Trophoblast cell (in vitro differentiated cells and primary cell): ENCODE results near the gene MAEA.

Source experiments
- DNase-seq, 2 donors: peaks; one replicate each; pipeline ENCODE4 v3.0.0-alpha.2; 2016
- H2AFZ ChIP-seq: 2 replicates; pipeline ENCODE4 v1.6.1; 2013; ENCODE audit warnings: low read length, moderate library complexity, mild to moderate bottlenecking; ENCODE audit not compliant: insufficient read depth, poor library complexity
- H2AK5ac ChIP-seq: 2 replicates; pipeline ENCODE4 v1.6.1; 2013; ENCODE audit warnings: mild to moderate bottlenecking, low read length
- H2BK120ac ChIP-seq: 2 replicates; pipeline ENCODE4 v1.6.1; 2013; ENCODE audit warnings: low read length, mild to moderate bottlenecking, moderate library complexity; ENCODE audit not compliant: insufficient read depth, poor library complexity
- H2BK12ac ChIP-seq: 2 replicates; pipeline ENCODE4 v1.6.1; 2013; ENCODE audit warnings: mild to moderate bottlenecking, low read length, moderate library complexity
- H2BK5ac ChIP-seq: 2 replicates; pipeline ENCODE4 v1.6.1; 2013; ENCODE audit warnings: low read length, low read depth, moderate library complexity, mild to moderate bottlenecking; ENCODE audit not compliant: poor library complexity
- H3K14ac ChIP-seq: 2 replicates; pipeline ENCODE4 v1.6.1; 2013; ENCODE audit warnings: mild to moderate bottlenecking, low read length
- H3K18ac ChIP-seq: 2 replicates; pipeline ENCODE4 v1.6.1; 2013; ENCODE audit warnings: mild to moderate bottlenecking, low read length
- H3K23ac ChIP-seq: 2 replicates; pipeline ENCODE4 v1.6.1; 2013; ENCODE audit warnings: low read length
- H3K27ac ChIP-seq: 2 replicates; pipeline ENCODE4 v1.5.1; 2013; ENCODE audit warnings: low read depth, mild to moderate bottlenecking, inconsistent platforms, low read length, moderate library complexity
- H3K27me3 ChIP-seq: 2 replicates; pipeline ENCODE4 v1.6.1; 2013; ENCODE audit warnings: inconsistent platforms, mild to moderate bottlenecking, low read length, moderate library complexity; ENCODE audit not compliant: insufficient read depth
- H3K36me3 ChIP-seq, 2 experiments: 1 replicate in 1 of 2; 2 replicates in 1 of 2; pipeline ENCODE4 v1.6.1; 2013; ENCODE audit warnings: low read length in 2 of 2, mild to moderate bottlenecking in 2 of 2, moderate library complexity in 1 of 2; ENCODE audit not compliant: insufficient read depth in 2 of 2, control insufficient read depth in 1 of 2
- H3K4ac ChIP-seq: 2 replicates; pipeline ENCODE4 v1.6.1; 2013; ENCODE audit warnings: low read depth, mild to moderate bottlenecking, low read length, moderate library complexity
- H3K4me1 ChIP-seq, 2 experiments: 1 replicate in 1 of 2; 2 replicates in 1 of 2; pipeline ENCODE4 v1.6.1; 2013; ENCODE audit warnings: low read length in 2 of 2, mild to moderate bottlenecking in 2 of 2, moderate library complexity in 1 of 2; ENCODE audit not compliant: insufficient read depth in 2 of 2, control insufficient read depth in 1 of 2
- H3K4me2 ChIP-seq: 2 replicates; pipeline ENCODE4 v1.6.1; 2013; ENCODE audit warnings: inconsistent platforms, mild to moderate bottlenecking, low read length, moderate library complexity
- H3K4me3 ChIP-seq: 2 replicates; pipeline ENCODE4 v1.5.1; 2013; ENCODE audit warnings: mild to moderate bottlenecking, low read depth, low read length, inconsistent platforms
- H3K79me1 ChIP-seq: one replicate; pipeline ENCODE4 v1.6.1; 2013; ENCODE audit warnings: low read length
- H3K79me2 ChIP-seq: 2 replicates; pipeline ENCODE4 v1.6.1; 2013; ENCODE audit warnings: low read length, mild to moderate bottlenecking; ENCODE audit not compliant: control insufficient read depth, insufficient read depth, poor library complexity
- H3K9ac ChIP-seq: 2 replicates; pipeline ENCODE4 v1.6.1; 2013; ENCODE audit warnings: mild to moderate bottlenecking, low read length
- H3K9me3 ChIP-seq: 2 replicates; pipeline ENCODE4 v1.6.1; 2013; ENCODE audit warnings: low read depth, mild to moderate bottlenecking, control low read depth, inconsistent platforms, low read length; ENCODE audit not compliant: insufficient read depth
- H4K12ac ChIP-seq: 2 replicates; pipeline ENCODE4 v1.6.1; 2013; ENCODE audit warnings: low read depth, mild to moderate bottlenecking, low read length, moderate library complexity
- H4K8ac ChIP-seq: 2 replicates; pipeline ENCODE4 v1.6.1; 2013; ENCODE audit warnings: low read depth, mild to moderate bottlenecking, low read length, moderate library complexity
- H4K91ac ChIP-seq: one replicate; pipeline ENCODE4 v1.6.1; 2013; ENCODE audit warnings: low read depth, mild to moderate bottlenecking, low read length, moderate library complexity
- WGBS: extraction: QIAGEN DNeasy Blood & Tissue Kit; methylation state at CpG from one replicate; pipeline ENCODE4 v1.1.7; 2013; ENCODE audit warnings: missing lambda C conversion rate; ENCODE audit not compliant: insufficient read length, insufficient coverage; ENCODE audit errors: extremely low coverage; 5-methylcytosine and 5-hydroxymethylcytosine counted together

The MAEA gene

DNA sequence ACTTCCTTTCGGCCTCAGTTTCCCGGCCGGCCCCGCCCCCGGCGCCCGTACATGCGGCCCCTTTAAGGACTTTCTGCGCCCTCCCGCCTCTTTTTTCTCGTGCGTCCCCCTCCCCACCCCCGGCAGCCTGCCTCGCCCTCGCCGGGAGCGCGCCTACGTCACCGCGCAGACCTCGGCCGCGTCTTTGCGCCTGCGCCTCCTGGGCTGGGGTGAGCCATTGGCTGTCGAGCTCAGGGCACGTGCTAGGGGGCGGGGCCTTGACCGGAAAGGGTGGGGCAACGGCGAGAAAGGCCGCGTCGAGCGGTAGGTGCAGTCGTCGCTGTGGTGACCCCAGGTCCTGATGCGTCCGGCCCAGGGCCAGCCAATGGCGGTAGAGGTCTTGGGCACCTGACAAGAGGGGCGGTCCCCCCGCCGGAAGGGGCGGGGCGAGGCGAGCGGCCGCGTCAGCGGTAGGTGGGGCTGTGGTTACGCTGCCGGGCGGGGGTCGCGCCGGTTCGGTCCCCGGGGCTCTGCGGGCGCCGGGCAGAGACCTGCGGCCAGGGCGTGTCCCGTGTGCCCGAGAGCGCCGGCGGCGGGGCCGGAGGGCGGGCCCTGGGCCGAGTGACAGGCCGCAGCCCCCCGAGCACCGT is 57.2 kb downstream of the MAEA start, which contains the start of gene UVSSA:
Gene UVSSA, plus strand, starts transcription at position 428 of the 629 bp plus-strand sequence. CDS start 884 bp downstream, outside the sequence.
- H4K8ac ChIP-seq, result peak within 1 kb of the TSS; percentile 98
- H3K4me3 ChIP-seq, result peak within 1 kb of the TSS; percentile 81
- peak within 1 kb of the TSS; percentile 39 for H2BK120ac ChIP-seq
- H3K79me1 ChIP-seq, result peaks cover 13% of the 10 kb centered on the region
- H4K12ac ChIP-seq, result peak within 1 kb of the TSS; percentile 82
- H3K4me1 ChIP-seq, result peaks cover 3 to 5% of the 10 kb centered on the region in 2 experiments
- no CpG with 5 or more reads among the region's 76 CpGs for WGBS
- peak within 1 kb of the TSS; percentile 71 for H3K14ac ChIP-seq
- peak within 1 kb of the TSS; percentile 71 for H3K18ac ChIP-seq
- peak within 1 kb of the TSS; percentile 83 for H3K9ac ChIP-seq
- peak within 1 kb of the TSS; percentile 87 for H3K4me2 ChIP-seq
- H3K23ac ChIP-seq, result no peak within 1 kb of the TSS
- peak within 1 kb of the TSS; percentile 27 for H2BK12ac ChIP-seq
- peak; percentile 100 for DNase-seq
- no peaks in the 10 kb centered on the region for H3K9me3 ChIP-seq
- peak within 1 kb of the TSS; percentile 90 for H3K27ac ChIP-seq
- peaks cover 11% of the 10 kb centered on the region for H3K79me2 ChIP-seq
- H4K91ac ChIP-seq, result peak within 1 kb of the TSS; percentile 95
- H3K27me3 ChIP-seq, result no peaks in the 10 kb centered on the region
- peaks cover 10 to 13% of the 10 kb centered on the region in 2 experiments for H3K36me3 ChIP-seq
- peak within 1 kb of the TSS; percentile 62 for H2AK5ac ChIP-seq
- H3K4ac ChIP-seq, result peak within 1 kb of the TSS; percentile 64
- peak within 1 kb of the TSS; percentile 44 for H2BK5ac ChIP-seq
- peak within 1 kb of the TSS; percentile 42 for H2AFZ ChIP-seq

DNA sequence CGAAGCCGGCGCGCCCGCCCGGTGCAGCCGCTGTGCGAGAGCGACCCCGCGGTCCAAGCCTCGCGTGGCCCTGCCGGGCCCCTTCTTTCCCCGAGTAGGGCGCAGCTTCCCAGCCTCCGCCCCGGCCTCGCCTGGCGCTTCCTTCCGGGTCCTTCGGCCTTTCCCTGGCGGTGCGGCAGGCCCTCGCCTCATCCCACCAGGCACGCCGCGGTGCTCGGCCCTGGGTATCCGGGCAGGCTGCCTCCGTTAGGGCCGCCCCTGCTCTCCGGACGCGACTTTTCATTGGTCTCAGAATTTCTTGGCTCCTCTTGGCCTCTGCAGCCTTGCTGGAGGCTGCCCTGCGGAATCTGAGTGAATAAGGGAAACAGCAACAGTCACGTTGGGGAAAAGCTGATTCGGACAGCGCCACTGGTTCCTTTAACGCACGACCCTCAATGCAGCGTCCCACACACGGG is 57.7 kb downstream of the MAEA start:
- H3K9me3 ChIP-seq, result no peaks in the 10 kb centered on the region
- H3K27me3 ChIP-seq, result no peaks in the 10 kb centered on the region
- peak overlapping the region; percentile 63 for H3K4me2 ChIP-seq
- peak overlapping the region; percentile 82 for H4K12ac ChIP-seq
- DNase-seq, result peak; percentile 78 to 83
- peak overlapping the region; percentile 90 for H3K27ac ChIP-seq
- no CpG with 5 or more reads among the region's 43 CpGs for WGBS
- peak overlapping the region; percentile 82 for H3K9ac ChIP-seq
- no peak overlapping the region for H3K23ac ChIP-seq
- peak overlapping the region; percentile 90 for H4K91ac ChIP-seq
- peak overlapping the region; percentile 39 for H2BK120ac ChIP-seq
- peak overlapping the region; percentile 42 for H2AFZ ChIP-seq
- H3K4me1 ChIP-seq, result peaks cover 3 to 5% of the 10 kb centered on the region in 2 experiments
- H3K36me3 ChIP-seq, result peaks cover 16 to 19% of the 10 kb centered on the region in 2 experiments
- H3K79me1 ChIP-seq, result peaks cover 13% of the 10 kb centered on the region
- peak overlapping the region; percentile 81 for H3K4me3 ChIP-seq
- H2BK5ac ChIP-seq, result peak overlapping the region; percentile 44
- H3K14ac ChIP-seq, result peak overlapping the region; percentile 66
- H4K8ac ChIP-seq, result peak overlapping the region; percentile 98
- peak overlapping the region; percentile 64 for H3K4ac ChIP-seq
- peak overlapping the region; percentile 27 for H2BK12ac ChIP-seq
- H3K79me2 ChIP-seq, result peaks cover 11% of the 10 kb centered on the region
- H2AK5ac ChIP-seq, result peak overlapping the region; percentile 62
- peak overlapping the region; percentile 36 for H3K18ac ChIP-seq

DNA sequence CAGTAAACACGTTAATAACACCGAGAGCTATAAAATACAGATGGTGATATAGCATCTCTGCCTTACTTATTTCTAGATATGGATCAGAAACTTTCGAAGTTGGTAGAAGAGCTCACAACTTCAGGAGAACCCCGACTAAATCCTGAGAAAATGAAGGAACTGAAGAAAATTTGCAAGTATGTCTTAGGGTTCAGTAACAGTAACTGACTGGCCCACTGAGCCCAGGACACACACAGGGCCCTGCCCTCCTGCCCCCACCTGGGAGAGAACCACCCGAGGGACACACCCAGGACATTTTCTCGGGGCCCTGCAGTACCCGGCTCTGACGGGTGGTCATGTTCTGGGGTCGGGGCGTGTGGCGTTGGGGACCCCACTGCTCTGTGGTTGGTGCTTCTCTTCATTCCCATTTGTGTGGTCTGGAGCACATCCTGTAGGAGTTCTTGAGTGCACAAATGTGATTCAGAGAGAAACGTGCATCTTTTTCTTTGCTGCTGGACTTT is 58.4 kb downstream of the MAEA start:
- peaks cover 13% of the 10 kb centered on the region for H3K79me1 ChIP-seq

DNA sequence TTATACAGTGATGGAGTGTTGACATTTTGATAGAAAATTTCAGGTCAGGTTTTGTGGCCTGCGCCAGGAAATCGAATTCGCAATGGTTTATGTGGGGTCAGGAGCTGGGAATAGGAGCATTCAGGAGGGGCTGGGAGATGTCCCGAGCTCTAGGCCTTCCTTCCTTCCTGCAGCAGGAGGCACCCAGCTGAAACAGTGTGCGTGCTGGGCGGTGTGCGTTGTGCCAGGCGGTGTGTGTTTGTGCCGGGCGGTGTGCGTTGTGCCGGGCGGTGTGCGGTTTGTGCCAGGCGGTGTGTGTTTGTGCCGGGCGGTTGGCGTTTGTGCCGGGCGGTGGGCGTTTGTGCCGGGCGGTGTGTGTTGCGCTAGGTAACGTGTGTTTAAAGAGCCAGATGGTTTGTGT is 59.1 kb downstream of the MAEA start:
- Histone ChIP-seq H3K9ac (no peak overlapping the region), H3K4ac (no peak overlapping the region), H4K12ac (no peak overlapping the region), H4K91ac (no peak overlapping the region), H3K27me3 (no peaks in the 10 kb centered on the region), H3K79me2 (peaks cover 11% of the 10 kb centered on the region), H2AK5ac (no peak overlapping the region), H3K23ac (no peak overlapping the region), H2BK5ac (no peak overlapping the region), H2BK120ac (no peak overlapping the region), H3K9me3 (no peaks in the 10 kb centered on the region), H3K27ac (no peak overlapping the region), H3K4me1 (peaks cover 3 to 5% of the 10 kb centered on the region in 2 experiments), H3K18ac (no peak overlapping the region), H3K36me3 (peaks cover 28 to 32% of the 10 kb centered on the region in 2 experiments), H2AFZ (no peak overlapping the region), H4K8ac (no peak overlapping the region), H2BK12ac (no peak overlapping the region), H3K4me3 (no peak overlapping the region), H3K79me1 (peaks cover 13% of the 10 kb centered on the region), H3K14ac (no peak overlapping the region), H3K4me2 (no peak overlapping the region)
- WGBS, result no CpG with 5 or more reads among the region's 25 CpGs
- no peak for DNase-seq

More for the DNA sequence above, 58.4 kb downstream of the MAEA start:
- H4K12ac ChIP-seq, result peak overlapping the region; percentile 82
- DNase-seq, result no peak
- no peak overlapping the region for H3K23ac ChIP-seq
- peak overlapping the region; percentile 63 for H3K4me2 ChIP-seq
- peaks cover 11% of the 10 kb centered on the region for H3K79me2 ChIP-seq
- peak overlapping the region; percentile 90 for H3K27ac ChIP-seq
- peaks cover 3 to 5% of the 10 kb centered on the region in 2 experiments for H3K4me1 ChIP-seq
- no peak overlapping the region for H2AK5ac ChIP-seq
- no peak overlapping the region for H3K4me3 ChIP-seq
- peaks cover 22 to 25% of the 10 kb centered on the region in 2 experiments for H3K36me3 ChIP-seq
- H3K14ac ChIP-seq, result peak overlapping the region; percentile 66
- no peak overlapping the region for H2BK5ac ChIP-seq
- H3K9ac ChIP-seq, result no peak overlapping the region
- H3K9me3 ChIP-seq, result no peaks in the 10 kb centered on the region
- peak overlapping the region; percentile 39 for H2BK120ac ChIP-seq
- H2AFZ ChIP-seq, result no peak overlapping the region
- WGBS, result no CpG with 5 or more reads among the region's 12 CpGs
- no peak overlapping the region for H3K4ac ChIP-seq
- H3K27me3 ChIP-seq, result no peaks in the 10 kb centered on the region
- no peak overlapping the region for H4K91ac ChIP-seq
- peak overlapping the region; percentile 98 for H4K8ac ChIP-seq
- no peak overlapping the region for H3K18ac ChIP-seq
- H2BK12ac ChIP-seq, result no peak overlapping the region
